GM21367 (cell line): ENCODE results near the gene LPP.

Experiments
- ATAC-seq: cut with Tn5 transposase; IDR thresholded peaks from one replicate; pipeline ENCODE4 v1.9.1; 2021; ENCODE audit not compliant: unreplicated experiment

LPP gene

DNA sequence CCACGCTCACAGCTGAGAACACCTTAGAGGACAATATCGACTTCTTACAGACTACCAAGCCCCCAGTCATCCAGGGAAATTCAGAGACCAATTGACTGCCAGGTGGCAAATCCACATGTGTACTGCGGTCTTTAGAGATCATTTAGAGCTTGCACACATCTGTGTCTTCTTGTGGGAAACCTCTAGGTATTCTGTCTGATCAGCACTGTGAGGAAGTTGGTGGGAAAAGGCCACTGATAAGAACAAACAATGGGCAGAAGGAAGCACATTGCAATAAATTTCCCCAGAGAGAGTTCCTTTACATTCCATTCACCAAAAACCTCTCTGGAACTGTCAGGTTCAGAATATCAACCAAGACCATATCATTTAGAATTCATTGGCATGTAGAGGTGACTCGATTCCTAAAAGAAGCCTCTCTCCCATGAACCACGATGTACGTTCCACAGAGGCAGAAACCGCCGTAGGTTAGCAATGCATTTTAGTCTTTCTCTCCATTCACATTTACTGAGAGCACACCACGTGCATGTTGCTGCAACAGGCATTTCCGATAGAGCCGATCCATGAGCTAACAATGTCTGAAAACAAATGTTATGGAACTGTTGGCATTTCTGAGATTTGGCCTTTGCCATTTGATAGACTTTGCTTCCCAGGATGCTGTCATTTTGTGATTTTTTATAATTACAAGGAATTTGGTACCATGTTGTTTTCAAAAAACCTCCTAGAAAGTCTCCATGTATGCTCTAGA lies 730.5 kb downstream of the LPP start:
- no peak for ATAC-seq

DNA sequence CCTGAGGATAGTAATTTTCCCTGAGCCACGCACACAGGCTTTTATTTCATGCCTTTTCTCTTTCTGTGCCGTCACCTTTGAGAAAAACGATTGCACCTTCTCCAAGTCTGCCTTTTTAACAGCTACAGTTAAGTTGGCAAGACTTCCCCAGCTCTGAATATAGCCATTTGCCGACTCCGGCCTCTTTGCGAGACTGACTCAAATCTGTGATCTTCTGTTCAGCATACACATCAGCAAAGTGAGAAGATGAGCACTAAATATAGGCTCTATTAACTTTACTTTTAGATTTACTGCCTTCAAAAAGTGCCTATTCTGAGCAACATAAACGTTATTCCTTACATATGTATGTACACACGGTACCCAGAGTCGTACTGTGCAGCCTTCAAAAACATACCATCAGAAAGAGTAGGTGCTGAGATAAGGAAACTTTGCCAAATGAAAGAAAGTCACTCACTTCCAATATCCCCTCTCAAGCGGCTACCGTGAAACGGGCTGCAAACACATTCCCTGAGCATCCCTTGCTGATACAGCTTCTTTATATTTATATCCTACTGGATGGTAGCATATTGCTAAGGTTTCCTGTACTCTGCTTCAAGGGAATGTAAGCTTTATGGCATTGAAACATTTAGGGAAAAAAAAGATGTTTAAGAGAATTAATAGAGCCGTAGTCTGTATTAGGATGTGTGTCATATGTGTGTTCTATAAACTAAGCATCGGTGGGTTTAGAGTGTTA lies 734.5 kb downstream of the LPP start:
- ATAC-seq = no peak

DNA sequence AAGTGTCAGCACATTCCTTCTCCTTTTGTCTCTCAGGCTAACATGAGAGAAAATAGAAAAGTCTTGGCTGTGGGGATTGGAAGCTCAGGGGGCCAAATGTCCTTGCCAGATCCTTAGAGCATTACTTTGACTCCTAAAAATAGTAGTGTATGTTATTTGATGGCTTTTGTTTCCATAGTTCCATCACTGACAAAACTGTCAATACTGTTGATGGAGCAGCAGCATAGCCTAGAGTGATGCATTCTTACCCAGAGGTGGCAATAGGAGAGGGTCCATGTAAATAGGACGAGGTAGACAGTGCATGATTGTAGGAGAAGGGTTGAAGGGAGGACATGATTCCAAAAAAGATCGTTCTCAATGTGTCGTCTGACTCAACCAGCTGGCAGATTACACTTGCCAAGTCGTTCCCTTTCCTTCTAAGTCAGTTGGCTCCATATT lies 735.1 kb downstream of the LPP start:
- no peak for ATAC-seq

DNA sequence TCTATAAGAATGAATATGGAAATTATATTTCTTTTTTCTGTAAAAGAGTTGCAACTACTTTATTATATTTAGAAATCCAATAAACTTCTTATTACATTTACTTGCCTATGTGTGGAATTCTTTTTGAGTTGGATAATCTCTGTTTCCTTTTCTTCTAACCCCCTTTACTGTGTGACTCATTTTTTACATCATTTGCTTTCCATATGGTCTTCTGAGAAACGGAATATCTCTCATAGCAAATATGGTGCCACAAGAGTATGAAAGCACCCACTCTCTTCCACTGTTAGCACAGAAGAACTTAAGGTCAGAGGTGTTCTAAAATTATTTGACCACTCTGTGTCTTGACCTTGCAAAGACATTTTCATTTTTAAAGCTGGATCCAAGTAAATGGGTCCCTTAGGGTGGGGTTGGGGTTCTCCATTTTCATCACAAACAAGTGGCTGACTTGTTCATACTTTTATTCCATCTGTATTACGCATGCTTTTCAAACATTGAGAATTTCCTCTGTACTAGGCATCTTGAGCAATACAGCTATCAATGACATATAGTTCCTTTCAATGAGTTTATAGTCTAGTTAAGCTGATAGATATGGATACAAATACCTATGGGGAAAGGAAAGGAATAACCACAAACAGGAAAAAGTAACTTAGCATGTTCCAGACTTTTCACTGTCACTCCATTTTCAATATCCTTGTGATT lies 736.8 kb downstream of the LPP start:
- no peak for ATAC-seq

DNA sequence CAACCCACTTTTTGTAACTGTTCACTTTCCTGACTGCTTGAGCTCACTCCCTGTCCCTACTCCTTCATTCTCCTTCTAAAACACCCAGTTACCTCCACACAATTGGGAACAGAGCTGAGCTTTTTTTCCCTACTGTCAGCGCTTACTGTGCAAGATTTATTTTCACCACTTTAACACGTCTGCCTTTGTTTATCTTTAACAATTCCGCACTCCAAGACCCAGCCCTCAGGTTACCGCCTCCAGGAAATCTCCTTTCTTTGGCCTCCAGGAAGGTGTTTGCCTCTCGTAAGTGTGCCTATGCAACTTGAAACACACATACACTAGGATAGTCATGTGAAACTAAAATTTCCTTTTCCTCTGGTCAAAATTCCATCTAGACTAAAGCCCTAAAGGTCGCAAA lies 745.9 kb downstream of the LPP start:
- ATAC-seq = no peak

DNA sequence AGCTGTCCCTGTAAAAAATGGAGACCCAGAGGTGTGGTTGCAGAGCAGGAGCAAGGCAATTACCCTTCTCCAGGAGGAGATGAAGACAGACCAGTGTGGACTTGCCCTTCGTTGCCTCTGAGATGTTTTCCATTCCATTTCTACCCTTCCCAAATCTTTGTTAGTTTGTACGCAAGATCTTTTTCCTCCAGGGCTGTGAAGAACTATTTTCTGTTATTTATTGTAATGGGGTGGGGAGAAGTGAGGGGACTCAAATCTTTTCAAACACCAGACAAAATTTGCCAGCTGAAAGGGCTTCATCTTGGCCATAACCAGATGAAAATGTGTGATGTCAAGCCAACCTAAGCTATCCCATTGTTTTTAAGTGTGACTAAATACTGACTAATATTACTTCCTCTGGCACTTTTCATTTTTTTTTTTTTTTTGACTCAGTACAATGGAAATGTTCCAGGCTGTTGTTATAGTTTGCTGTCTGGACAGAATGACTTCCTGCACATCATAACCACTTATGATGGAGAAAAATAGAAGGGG lies 746.5 kb downstream of the LPP start:
- no peak for ATAC-seq

DNA sequence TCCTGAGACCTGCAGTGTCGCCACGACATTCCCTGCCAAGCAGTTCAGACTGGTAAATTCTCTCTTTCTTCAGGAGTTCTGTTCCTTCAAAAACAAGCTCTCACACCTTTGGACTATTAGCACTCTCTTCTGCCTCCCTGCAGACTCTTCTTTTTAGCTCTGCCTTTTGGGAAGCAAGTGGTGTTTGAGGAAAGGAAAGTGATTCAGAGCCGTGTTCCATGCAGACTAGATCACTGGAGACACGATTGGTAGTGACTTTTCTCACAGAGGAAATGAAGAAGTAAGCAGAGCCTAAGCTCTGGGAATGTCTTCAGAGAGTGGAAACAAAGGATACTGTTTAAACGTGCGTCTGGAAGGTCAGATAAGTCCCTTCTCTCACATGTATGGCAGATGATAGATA lies 747.2 kb downstream of the LPP start:
- no peak for ATAC-seq

DNA sequence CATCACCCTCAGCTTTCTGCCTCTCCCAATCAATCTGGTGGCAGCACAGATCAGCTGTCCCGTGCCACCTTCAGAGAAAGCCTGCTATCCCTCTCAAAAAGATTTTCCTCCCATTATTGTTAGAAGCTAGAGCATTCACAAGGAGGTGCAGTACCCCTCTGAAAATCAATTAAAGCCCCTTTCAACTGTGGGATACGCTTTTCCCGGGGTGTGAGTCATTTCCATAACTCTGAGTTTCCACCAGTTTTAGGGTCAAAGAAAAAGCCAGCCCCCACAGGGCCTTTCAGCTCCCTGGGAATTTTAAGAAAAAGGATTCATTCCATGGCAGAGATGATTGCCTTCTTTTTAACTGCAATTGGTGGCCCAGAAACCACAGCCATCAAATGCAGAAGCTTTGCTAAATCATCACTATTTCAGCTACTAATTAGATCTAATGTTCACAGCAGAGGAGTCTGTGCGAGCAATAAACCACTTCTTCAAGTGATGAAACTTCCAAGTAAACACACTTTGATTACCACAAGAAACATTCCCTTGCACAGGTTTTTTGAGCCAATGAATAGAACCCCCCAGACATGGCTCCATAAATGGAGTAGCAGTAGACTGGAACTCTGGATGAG lies 747.8 kb downstream of the LPP start:
- no peak for ATAC-seq

DNA sequence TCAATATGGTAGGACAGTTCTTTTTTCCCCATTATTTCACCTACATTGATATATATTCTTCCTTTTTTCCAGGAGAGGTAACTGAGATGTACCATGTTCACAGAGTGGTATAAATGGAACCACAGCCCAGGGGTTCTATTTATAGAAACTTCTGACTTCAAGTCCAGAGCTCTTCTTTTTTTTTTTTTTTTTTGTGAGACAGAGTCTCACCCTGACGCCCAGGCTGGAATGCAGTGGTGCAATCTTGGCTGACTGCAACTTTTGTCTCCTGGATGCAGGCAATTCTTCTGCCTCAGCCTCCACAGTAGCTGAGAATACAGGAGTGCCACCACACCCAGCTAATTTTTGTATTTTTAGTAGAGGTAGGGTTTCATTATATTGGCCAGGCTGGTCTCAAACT lies 750.7 kb downstream of the LPP start:
- no peak for ATAC-seq

DNA sequence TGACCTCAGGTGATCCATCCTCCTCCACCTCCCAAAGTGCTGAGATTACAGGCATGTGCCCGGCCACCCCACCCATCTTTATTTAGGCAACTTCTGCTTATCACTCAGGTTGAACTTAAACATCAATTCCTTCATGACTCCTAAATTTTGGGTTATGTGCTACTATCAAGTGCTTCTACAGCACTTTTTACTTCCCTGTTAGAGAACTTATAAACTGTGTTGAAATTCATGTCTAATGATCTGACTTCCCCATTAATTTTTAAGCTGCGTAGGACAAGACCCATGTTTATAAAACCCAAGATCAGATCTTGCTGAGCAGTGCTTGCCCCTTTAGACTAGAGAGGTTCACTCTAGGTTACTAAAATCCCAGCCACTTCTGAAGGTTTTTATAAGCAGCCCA lies 751.6 kb downstream of the LPP start:
- ATAC-seq = no peak

DNA sequence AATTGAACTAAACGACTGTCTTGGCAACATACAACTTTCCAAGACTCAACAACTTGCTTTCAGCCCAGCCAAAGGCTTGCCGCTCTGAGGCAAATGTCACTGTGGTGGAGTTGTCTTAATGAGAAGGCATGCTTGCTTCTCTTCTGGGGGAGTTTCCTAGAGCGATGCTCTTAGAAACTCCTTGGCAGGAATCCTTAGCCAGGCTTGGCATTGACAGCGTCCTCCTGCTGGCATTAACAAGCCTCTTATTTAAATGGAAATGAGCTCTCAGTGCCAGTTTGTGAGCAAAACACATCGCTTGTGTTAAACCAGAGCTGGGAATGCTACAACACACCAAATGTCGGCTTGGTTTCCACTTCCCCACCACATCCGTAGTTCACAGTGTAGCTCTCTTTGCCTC lies 752.3 kb downstream of the LPP start:
- ATAC-seq = no peak

DNA sequence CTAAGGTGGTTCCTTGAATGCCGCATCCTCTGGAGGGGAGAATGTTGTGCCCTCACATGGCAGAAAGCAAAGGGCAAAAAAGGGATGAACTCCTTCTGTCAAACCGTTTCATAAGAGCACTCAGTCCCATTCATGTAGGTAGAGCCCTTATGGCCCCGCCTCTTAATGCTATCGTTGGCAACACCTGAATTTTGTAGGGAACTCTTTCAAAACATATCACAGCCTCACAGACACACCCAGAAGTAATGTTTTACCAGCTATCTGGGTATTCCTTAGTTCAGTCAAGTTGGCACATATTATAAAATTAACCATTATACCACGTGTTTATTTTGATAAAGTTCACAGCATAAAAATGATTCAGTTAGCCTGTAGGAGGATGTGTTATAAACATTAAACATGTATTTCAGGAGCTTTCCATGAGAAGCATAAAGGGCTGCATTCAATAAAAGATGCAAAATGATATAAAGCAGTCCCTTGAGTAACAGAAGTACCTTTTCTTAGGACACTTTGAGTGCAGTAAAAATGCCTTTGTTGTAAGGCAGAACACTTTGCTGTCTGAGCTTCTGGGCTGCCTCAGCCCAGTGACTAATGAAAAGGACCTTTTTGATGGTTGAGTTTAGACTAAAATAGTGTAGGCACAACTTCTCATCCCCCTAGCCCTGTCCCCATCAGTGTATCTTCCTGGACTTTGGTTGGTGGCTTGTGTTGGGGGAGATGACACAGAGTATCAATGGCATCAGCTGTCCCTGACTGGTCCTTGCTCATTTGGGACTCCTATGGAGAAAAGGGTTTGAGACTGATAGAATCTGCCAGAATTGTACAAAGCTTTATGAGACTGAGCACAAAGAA lies 754.3 kb downstream of the LPP start:
- ATAC-seq = no peak

DNA sequence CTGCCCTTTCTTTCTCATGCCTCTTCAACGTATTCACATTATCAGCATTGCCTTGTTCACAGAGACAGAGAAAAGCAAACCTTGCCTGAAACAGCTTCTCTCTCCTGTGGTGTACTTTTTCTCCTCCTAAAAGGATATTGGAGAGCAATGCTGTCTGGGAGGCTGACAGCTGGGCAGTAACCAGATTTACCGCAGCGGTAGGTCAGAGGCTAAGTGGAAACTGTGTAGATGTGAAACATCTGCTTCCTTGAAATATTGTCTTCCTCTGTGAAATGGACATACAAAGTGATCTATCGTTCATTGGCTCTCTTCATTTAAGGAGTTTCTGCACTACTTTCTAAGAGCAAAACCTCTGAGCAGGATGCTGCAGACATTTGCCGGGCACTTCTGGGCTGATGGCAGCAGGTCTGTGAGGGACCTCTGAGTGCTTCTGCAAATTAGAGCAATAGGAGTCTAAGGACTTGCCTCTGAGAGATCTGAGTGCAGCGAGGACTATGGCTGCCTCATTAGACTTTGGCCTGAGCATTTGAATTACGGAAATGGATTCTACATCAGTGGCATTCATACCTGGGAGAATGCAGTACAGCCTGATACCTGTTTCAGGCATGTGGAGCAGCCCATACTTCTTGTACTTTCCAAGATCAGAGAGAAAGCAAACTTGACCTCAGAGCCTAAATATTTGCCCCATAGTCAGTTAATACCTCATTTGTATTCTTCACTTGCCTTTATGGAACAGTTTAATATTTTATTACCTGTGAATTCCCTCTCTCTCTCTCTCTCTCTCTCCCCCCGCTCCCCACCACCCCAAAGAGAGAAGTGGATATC lies 757.3 kb downstream of the LPP start:
- no peak for ATAC-seq

DNA sequence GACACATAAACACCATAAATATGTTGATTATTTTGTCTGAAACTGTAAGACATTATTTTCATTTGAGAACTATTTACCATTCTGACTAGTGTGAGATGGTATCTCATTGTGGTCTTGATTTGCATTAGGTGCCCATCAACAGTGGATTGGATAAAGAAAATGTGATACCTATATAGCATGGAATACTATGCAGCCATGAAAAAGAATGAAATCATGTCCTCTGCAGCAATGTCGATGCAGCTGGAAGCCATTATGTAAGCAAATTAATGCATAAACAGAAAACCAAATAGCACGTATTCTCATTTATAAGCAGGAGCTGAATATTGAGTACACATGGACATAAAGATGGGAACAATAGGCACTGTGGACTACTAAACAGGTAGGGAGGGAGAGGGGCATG lies 759.1 kb downstream of the LPP start:
- ATAC-seq = no peak

DNA sequence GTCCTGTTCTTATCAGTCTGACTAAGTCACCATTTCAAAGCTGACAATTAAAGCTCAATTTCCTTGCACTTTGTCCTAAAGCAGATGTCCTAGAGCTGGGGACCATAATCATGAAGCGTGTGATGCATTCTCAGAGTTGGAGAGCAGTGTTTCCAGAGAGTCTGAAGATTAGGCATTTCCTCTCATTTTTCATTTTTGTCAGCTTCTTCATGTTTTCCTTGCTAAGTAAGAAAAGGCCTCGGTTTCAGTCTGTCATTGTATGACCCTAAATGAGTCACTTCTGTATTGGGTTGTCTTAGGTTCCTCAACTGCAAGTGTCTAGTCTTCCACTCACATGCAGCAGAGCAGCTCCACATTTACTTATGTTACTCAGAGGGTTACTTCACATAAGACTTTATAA lies 760.6 kb downstream of the LPP start:
- ATAC-seq = no peak

DNA sequence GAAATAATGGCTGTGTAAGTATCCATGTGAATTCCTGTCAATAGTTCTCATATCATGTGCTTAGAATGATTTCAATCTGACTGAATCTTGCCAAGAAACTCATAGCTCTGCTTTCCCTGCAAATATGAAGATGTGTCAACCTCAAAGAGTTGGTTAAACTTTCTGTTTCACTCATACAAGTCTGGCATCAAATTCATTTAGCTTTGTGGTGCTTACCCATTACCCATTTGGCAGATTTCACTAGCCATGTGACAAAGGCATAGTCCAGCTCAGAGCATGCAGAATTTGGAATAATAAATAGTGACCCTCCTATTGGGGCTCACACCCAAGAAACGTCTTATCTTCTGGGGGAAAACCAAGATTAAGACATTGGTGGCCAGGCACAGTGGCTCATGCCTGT lies 761.2 kb downstream of the LPP start:
- ATAC-seq = no peak

DNA sequence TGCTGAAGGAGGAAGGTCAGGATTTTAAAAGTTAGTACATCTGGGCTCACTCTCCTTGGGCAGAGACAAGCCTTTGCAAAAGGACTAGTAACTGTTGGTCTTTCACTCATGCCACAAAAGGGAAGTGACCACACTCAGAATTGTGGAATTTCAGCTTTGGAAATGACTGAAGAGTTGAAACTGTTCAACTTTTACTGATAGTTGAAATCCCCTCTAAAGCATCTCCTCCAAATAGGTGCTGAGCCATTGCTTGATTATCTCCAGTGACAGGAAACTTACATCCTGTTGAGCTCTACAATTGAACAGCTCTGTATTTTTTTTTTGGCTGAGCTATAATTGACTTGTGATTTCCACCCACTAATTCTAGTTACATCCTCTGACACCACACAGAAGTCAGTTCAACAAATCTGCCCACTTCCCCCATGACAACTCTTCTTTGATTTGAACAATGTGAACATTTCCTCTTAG lies 763.0 kb downstream of the LPP start:
- ATAC-seq = peak; percentile 54

DNA sequence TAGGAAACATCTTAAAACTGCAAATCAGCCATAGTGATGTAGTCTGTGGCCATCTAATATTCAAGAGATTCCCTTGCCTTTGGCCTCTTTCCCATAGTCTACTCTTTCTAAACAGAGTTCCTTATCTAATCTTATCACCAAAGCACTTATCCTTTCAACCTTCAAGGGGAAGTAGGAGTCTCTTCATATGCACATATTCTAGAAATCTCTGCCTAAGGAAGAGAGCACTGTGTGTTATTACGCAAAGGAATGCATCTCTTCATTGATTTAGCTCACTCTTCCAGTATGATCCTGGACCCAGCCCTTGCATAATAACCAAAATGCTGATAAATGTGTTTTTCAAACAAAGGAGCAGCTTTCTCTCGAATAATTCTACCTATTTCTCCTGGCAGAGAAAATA lies 764.1 kb downstream of the LPP start:
- ATAC-seq = no peak

DNA sequence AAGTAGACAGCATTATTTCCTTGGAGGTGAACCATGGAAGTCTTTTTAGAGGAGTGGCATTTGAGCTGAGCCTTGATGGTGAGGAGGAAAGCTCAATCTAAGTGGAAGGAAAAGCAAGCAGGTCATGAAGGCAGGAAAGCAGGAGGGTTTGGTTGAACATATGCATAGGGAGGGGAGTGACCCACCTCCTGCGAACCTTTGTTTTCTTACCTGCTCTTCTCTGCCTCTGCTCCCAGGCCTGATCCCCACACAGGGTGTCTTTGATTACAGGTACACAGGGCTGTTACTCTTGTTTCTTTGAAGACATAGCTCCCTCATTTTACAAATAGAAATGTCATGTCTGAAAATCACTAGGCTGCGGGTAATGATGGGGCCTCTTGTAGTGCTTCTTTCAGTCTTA lies 769.7 kb downstream of the LPP start:
- no peak for ATAC-seq

DNA sequence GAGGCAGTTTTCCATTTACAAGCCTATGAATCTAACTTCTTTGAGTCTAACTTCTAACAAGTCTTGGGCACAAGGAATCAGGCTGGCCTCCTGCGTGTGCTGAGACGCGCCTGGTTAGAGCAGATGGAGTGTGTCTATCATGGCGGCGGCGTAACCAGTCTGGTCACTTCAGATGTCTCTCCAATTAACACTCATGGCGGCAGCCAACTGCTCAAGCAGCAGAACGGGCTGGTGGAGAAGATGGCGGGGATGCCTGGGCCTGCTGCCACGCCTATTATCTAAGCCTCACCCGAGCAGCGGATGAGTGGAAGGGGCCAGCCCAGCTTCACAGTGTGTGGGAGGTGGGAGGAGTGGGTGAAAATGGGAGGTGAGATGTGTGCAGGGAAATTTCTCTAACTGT lies 771.4 kb downstream of the LPP start:
- ATAC-seq = no peak
